ENCODE data around the gene TMEM43. TPM values are rescaled to one million over a fixed set of nuclear protein-coding genes. Genes with fewer than 3 reads are reported as not detected.

The TMEM43 gene
- total RNA-seq, 1 donor from 2014 or later, result 50.8 TPM

GRCh38 chr3:14133876-14134275, 9.0 kb downstream of the TMEM43 start:
- Mint-ChIP-seq H3K27ac (ENCODE audit: unreplicated experiment) (no peak overlapping the region), H3K9me3 (ENCODE audit: unreplicated experiment) (no peaks in the 10 kb centered on the region), H3K27me3 (ENCODE audit: unreplicated experiment) (peaks cover 5% of the 10 kb centered on the region), H3K4me1 (ENCODE audit: low read depth, unreplicated experiment) (peaks cover 3% of the 10 kb centered on the region), H3K36me3 (ENCODE audit: unreplicated experiment) (peaks cover 5% of the 10 kb centered on the region), H3K4me3 (ENCODE audit: unreplicated experiment) (no peak overlapping the region)
- TF ChIP-seq CTCF (IDR thresholded peaks at IDR 0.05; ENCODE audit: partially characterized antibody, unreplicated experiment), result no peak
- DNase-seq, result no peak

GRCh38 chr3:14134291-14134690, 9.4 kb downstream of the TMEM43 start:
- Mint-ChIP-seq H3K4me1 (ENCODE audit: low read depth, unreplicated experiment) (peaks cover 3% of the 10 kb centered on the region), H3K27me3 (ENCODE audit: unreplicated experiment) (peaks cover 5% of the 10 kb centered on the region), H3K4me3 (ENCODE audit: unreplicated experiment) (no peak overlapping the region), H3K36me3 (ENCODE audit: unreplicated experiment) (peaks cover 5% of the 10 kb centered on the region), H3K27ac (ENCODE audit: unreplicated experiment) (no peak overlapping the region), H3K9me3 (ENCODE audit: unreplicated experiment) (no peaks in the 10 kb centered on the region)
- no peak for TF ChIP-seq CTCF (IDR thresholded peaks at IDR 0.05; ENCODE audit: partially characterized antibody, unreplicated experiment)
- DNase-seq, result no peak

- H3K36me3 Mint-ChIP-seq (ENCODE audit: unreplicated experiment), result peaks cover 5% of the 10 kb centered on the region
- peaks cover 5% of the 10 kb centered on the region for H3K4me1 Mint-ChIP-seq (ENCODE audit: low read depth, unreplicated experiment)
- DNase-seq, result no peak
- H3K27ac Mint-ChIP-seq (ENCODE audit: unreplicated experiment), result no peak overlapping the region
- no peaks in the 10 kb centered on the region for H3K9me3 Mint-ChIP-seq (ENCODE audit: unreplicated experiment)
- H3K27me3 Mint-ChIP-seq (ENCODE audit: unreplicated experiment), result peaks cover 8% of the 10 kb centered on the region
- no peak overlapping the region for H3K4me3 Mint-ChIP-seq (ENCODE audit: unreplicated experiment)
- TF ChIP-seq CTCF (IDR thresholded peaks at IDR 0.05; ENCODE audit: partially characterized antibody, unreplicated experiment), result no peak
Measured at GRCh38 chr3:14135581-14135980, 10.7 kb downstream of the TMEM43 start.

GRCh38 chr3:14137004-14137403, 12.2 kb downstream of the TMEM43 start:
- Mint-ChIP-seq H3K4me1 (ENCODE audit: low read depth, unreplicated experiment) (peaks cover 5% of the 10 kb centered on the region), H3K27me3 (ENCODE audit: unreplicated experiment) (peaks cover 7% of the 10 kb centered on the region), H3K9me3 (ENCODE audit: unreplicated experiment) (no peaks in the 10 kb centered on the region), H3K27ac (ENCODE audit: unreplicated experiment) (no peak overlapping the region), H3K36me3 (ENCODE audit: unreplicated experiment) (no peaks in the 10 kb centered on the region), H3K4me3 (ENCODE audit: unreplicated experiment) (no peak overlapping the region)
- no peak for DNase-seq
- no peak for TF ChIP-seq CTCF (IDR thresholded peaks at IDR 0.05; ENCODE audit: partially characterized antibody, unreplicated experiment)

- Mint-ChIP-seq H3K27ac (ENCODE audit: unreplicated experiment) (no peak overlapping the region), H3K27me3 (ENCODE audit: unreplicated experiment) (peaks cover 7% of the 10 kb centered on the region), H3K4me3 (ENCODE audit: unreplicated experiment) (no peak overlapping the region), H3K36me3 (ENCODE audit: unreplicated experiment) (no peaks in the 10 kb centered on the region), H3K4me1 (ENCODE audit: low read depth, unreplicated experiment) (peaks cover 5% of the 10 kb centered on the region), H3K9me3 (ENCODE audit: unreplicated experiment) (no peaks in the 10 kb centered on the region)
- no peak for TF ChIP-seq CTCF (IDR thresholded peaks at IDR 0.05; ENCODE audit: partially characterized antibody, unreplicated experiment)
- DNase-seq, result no peak
Measured at GRCh38 chr3:14137445-14137844, 12.6 kb downstream of the TMEM43 start.

Data from glutamatergic neuron (in vitro differentiated cells).